HepG2 (cell line): ENCODE results near the gene GIPC1. TPM values are rescaled to one million over a fixed set of nuclear protein-coding genes. Genes with fewer than 3 reads are reported as not detected.

Source experiments
- ARID2 ChIP-seq: sonication (generic); formaldehyde crosslinking; IDR thresholded peaks from 2 replicates; pipeline ENCODE4 v1.8.1; 2022; ENCODE audit warnings: mild to moderate bottlenecking, missing genetic modification reagents, borderline replicate concordance
- ATM ChIP-seq: fragments of 450-650 bp; IDR thresholded peaks from 2 replicates; pipeline ENCODE4 v1.7.1; 2017; ENCODE audit warnings: mild to moderate bottlenecking, borderline replicate concordance
- KAT7 ChIP-seq: IDR thresholded peaks from 2 replicates; pipeline ENCODE4 v1.6.1; 2018; ENCODE audit warnings: borderline replicate concordance, missing compliant biosample characterization
- NAIF1 ChIP-seq: sonication (generic); formaldehyde crosslinking; IDR thresholded peaks from 2 replicates; pipeline ENCODE4 v1.5.0; 2020; ENCODE audit warnings: mild to moderate bottlenecking, missing genetic modification reagents, borderline replicate concordance
- NBN ChIP-seq: fragments of 450-650 bp; conservative IDR thresholded peaks from 2 replicates; pipeline ENCODE4 v1.6.1; 2017
- NR0B2 ChIP-seq: sonication (generic); formaldehyde crosslinking; IDR thresholded peaks from 2 replicates; pipeline ENCODE4 v1.4.0; 2020; ENCODE audit warnings: mild to moderate bottlenecking, missing genetic modification reagents
- POLR2AphosphoS5 ChIP-seq: IDR thresholded peaks from 2 replicates; pipeline ENCODE4 v1.6.1; 2012; ENCODE audit warnings: low read depth, low read length
- SMARCC2 ChIP-seq: fragments of 450-650 bp; IDR thresholded peaks from 2 replicates; pipeline ENCODE4 v1.6.1; 2017; ENCODE audit warnings: antibody characterized with exemption, mild to moderate bottlenecking
- SP4 ChIP-seq: sonication (generic); formaldehyde crosslinking; IDR thresholded peaks from 2 replicates; pipeline ENCODE4 v1.8.1; 2023; ENCODE audit warnings: mild to moderate bottlenecking, missing genetic modification reagents
- SRF ChIP-seq: IDR thresholded peaks from 2 replicates; pipeline ENCODE4 v1.6.1; 2011; ENCODE audit warnings: mild to moderate bottlenecking, low read depth, low read length, moderate library complexity
- TEF ChIP-seq: sonication (generic); formaldehyde crosslinking; IDR thresholded peaks from 2 replicates; pipeline ENCODE4 v1.5.0; 2020; ENCODE audit warnings: missing genetic modification reagents
- ZBTB14 ChIP-seq: sonication (generic); formaldehyde crosslinking; IDR thresholded peaks from 2 replicates; pipeline ENCODE4 v1.4.0; 2020; ENCODE audit warnings: missing genetic modification reagents
- ZBTB39 ChIP-seq: sonication (generic); formaldehyde crosslinking; IDR thresholded peaks from 2 replicates; pipeline ENCODE4 v1.5.0; 2020; ENCODE audit warnings: missing genetic modification reagents
- ZBTB42 ChIP-seq: sonication (generic); formaldehyde crosslinking; IDR thresholded peaks from 2 replicates; pipeline ENCODE4 v1.5.0; 2020; ENCODE audit warnings: mild to moderate bottlenecking, missing genetic modification reagents
- ZFY ChIP-seq: sonication (generic); formaldehyde crosslinking; IDR thresholded peaks from 2 replicates; pipeline ENCODE4 v1.4.0; 2020; ENCODE audit warnings: missing genetic modification reagents
- ZNF253 ChIP-seq: sonication (generic); formaldehyde crosslinking; IDR thresholded peaks from 2 replicates; pipeline ENCODE4 v1.8.0; 2022; ENCODE audit warnings: mild to moderate bottlenecking, missing genetic modification reagents, borderline replicate concordance
- ZNF282 ChIP-seq: fragments of 450-650 bp; IDR thresholded peaks from 2 replicates; pipeline ENCODE4 v1.6.1; 2018; ENCODE audit not compliant: partially characterized antibody
- ZNF296 ChIP-seq: sonication (generic); formaldehyde crosslinking; conservative IDR thresholded peaks from 2 replicates; pipeline ENCODE4 v1.5.0; 2020; ENCODE audit warnings: mild to moderate bottlenecking, missing genetic modification reagents
- ZNF33A ChIP-seq: sonication (generic); formaldehyde crosslinking; IDR thresholded peaks from 2 replicates; pipeline ENCODE4 v1.5.1; 2020; ENCODE audit warnings: missing genetic modification reagents, mild to moderate bottlenecking, moderate library complexity, borderline replicate concordance
- ZNF768 ChIP-seq: sonication (generic); formaldehyde crosslinking; IDR thresholded peaks from 2 replicates; pipeline ENCODE4 v1.4.0; 2020; ENCODE audit warnings: missing genetic modification reagents
- ZNF777 ChIP-seq: sonication (generic); formaldehyde crosslinking; IDR thresholded peaks from 2 replicates; pipeline ENCODE4 v1.4.0; 2020; ENCODE audit warnings: missing genetic modification reagents
- ZNF780A ChIP-seq: sonication (generic); formaldehyde crosslinking; IDR thresholded peaks from 2 replicates; pipeline ENCODE4 v1.8.0; 2022; ENCODE audit warnings: mild to moderate bottlenecking, missing genetic modification reagents, moderate library complexity
- polyA plus RNA-seq, 8 experiments: library from polyadenylated mRNA; depleted of rRNA in 3 of 8; stranded (reverse) in 7 of 8; unstranded in 1 of 8; fragments of >200 nt; fragmentation: Illumina TruSeq in 4 of 8; extraction: Trizol in 4 of 8; gene quantifications; 2 replicates each; pipeline versions ENCODE4 v1.2.1 to v1.2.3, GENCODE V29; 2011 to 2016; ENCODE audit warnings: low read depth in 4 of 8, missing spikeins in 1 of 8, mixed read lengths in 1 of 8; ENCODE audit not compliant: insufficient read depth in 1 of 8
- total RNA-seq, 5 experiments: library from RNA; depleted of rRNA; stranded (reverse); fragments of >200 nt; fragmentation: Illumina TruSeq; extraction: Trizol; gene quantifications; 2 replicates each; pipeline ENCODE4 v1.2.3, GENCODE V29; 2016; ENCODE audit warnings: low read depth in 1 of 5
- TF ChIP-seq, protein P1 (sequence below): sonication (generic); formaldehyde crosslinking; IDR thresholded peaks from 2 replicates; pipeline ENCODE4 v1.5.1; 2020; ENCODE audit warnings: missing genetic modification reagents, mild to moderate bottlenecking, borderline replicate concordance

GIPC1 gene
- total and polyA plus RNA-seq, 2 of the 13 experiments (the other 11 are each of a cell fraction or from before 2014, with no cell fraction given): 27.1 to 48.1 TPM

DNA sequence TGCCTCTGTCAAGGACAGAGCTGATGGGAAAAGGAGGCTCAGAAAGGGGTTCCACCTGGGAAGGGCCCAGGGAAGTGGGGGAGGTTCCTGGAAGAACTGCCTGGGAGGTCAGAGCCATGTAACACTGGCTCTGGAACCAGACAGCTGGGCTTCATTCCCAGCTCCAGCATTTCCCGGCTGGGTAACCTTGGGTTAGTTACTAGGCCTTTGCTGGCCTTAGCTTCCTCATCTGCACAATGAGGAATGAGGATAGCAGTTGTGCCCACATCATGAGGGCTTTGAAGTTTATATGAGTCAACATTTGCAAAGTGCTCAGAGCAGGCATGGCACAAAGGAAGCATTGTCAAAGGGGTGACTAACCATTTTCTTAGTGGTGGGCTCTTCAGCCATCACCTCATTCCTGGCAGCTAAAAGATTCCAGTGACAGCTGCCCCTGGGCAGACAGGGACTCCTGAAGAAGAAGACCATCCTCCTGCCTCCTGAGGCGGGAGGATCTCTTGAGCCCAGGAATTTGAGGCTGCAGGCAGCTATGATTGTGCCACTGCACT lies 24.0 kb upstream of the GIPC1 start (continued):
- TF ChIP-seq ZFY (CRISPR knock-in tag) (peak; percentile 85), ZNF296 (CRISPR knock-in tag) (no peak), ZNF253 (no peak), ZBTB42 (CRISPR knock-in tag) (no peak), NAIF1 (CRISPR knock-in tag) (no peak), SRF (no peak), ARID2 (no peak), ATM (no peak), ZBTB39 (CRISPR knock-in tag) (no peak), POLR2AphosphoS5 (peak; percentile 28; the same call in 1 of the 2 replicates), ZNF768 (CRISPR knock-in tag) (no peak), KAT7 (CRISPR knock-in tag) (no peak; the same call in 1 of the 2 replicates), ZNF282 (no peak), NBN (no peak), SP4 (no peak), ZNF780A (CRISPR knock-in tag) (no peak), NR0B2 (CRISPR knock-in tag) (no peak), TEF (CRISPR knock-in tag) (peak; percentile 39; the same call in 1 of the 2 replicates), SMARCC2 (no peak), ZNF33A (no peak), ZBTB14 (CRISPR knock-in tag) (no peak), ZNF777 (CRISPR knock-in tag) (no peak)
- TF ChIP-seq, protein P1, sequence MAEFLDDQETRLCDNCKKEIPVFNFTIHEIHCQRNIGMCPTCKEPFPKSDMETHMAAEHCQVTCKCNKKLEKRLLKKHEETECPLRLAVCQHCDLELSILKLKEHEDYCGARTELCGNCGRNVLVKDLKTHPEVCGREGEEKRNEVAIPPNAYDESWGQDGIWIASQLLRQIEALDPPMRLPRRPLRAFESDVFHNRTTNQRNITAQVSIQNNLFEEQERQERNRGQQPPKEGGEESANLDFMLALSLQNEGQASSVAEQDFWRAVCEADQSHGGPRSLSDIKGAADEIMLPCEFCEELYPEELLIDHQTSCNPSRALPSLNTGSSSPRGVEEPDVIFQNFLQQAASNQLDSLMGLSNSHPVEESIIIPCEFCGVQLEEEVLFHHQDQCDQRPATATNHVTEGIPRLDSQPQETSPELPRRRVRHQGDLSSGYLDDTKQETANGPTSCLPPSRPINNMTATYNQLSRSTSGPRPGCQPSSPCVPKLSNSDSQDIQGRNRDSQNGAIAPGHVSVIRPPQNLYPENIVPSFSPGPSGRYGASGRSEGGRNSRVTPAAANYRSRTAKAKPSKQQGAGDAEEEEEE (CRISPR knock-in tag): no peak
